HG03558 (cell line): ENCODE data around the gene SCARB1.

Experiments used
- ATAC-seq: cut with Tn5 transposase; IDR thresholded peaks from one replicate; pipeline ENCODE4 v1.9.1; 2021; ENCODE audit warnings: moderate number of reproducible peaks; ENCODE audit not compliant: unreplicated experiment; ENCODE audit errors: extremely low read depth

Gene SCARB1

GRCh38 chr12:124752437-124753227, 111.0 kb downstream of the SCARB1 start:
- no peak for ATAC-seq

- no peak for ATAC-seq
Observed at GRCh38 chr12:124751654-124752355, 111.9 kb downstream of the SCARB1 start.

GRCh38 chr12:124750787-124751471, 112.7 kb downstream of the SCARB1 start:
- ATAC-seq = no peak

GRCh38 chr12:124750149-124750656, 113.5 kb downstream of the SCARB1 start:
- no peak for ATAC-seq

GRCh38 chr12:124749725-124750124, 113.9 kb downstream of the SCARB1 start:
- no peak for ATAC-seq

GRCh38 chr12:124747426-124748161, 116.1 kb downstream of the SCARB1 start:
- ATAC-seq = no peak

GRCh38 chr12:124746649-124747425, 116.8 kb downstream of the SCARB1 start:
- ATAC-seq = no peak

- ATAC-seq = no peak
Observed at GRCh38 chr12:124745891-124746570, 117.6 kb downstream of the SCARB1 start.

- no peak for ATAC-seq
Observed at GRCh38 chr12:124745465-124745890, 118.2 kb downstream of the SCARB1 start.

- ATAC-seq = no peak
Observed at GRCh38 chr12:124744659-124745464, 118.8 kb downstream of the SCARB1 start.

- no peak for ATAC-seq
Observed at GRCh38 chr12:124744273-124744640, 119.4 kb downstream of the SCARB1 start.

GRCh38 chr12:124743479-124744272, 120.0 kb downstream of the SCARB1 start:
- ATAC-seq = no peak

GRCh38 chr12:124742678-124743077, 121.0 kb downstream of the SCARB1 start:
- no peak for ATAC-seq

- ATAC-seq = no peak
Observed at GRCh38 chr12:124742111-124742510, 121.6 kb downstream of the SCARB1 start.

- ATAC-seq = no peak
Observed at GRCh38 chr12:124741211-124741610, 122.5 kb downstream of the SCARB1 start.

GRCh38 chr12:124740691-124741137, 123.0 kb downstream of the SCARB1 start:
- ATAC-seq = no peak

GRCh38 chr12:124739953-124740561, 123.6 kb downstream of the SCARB1 start:
- no peak for ATAC-seq
